HG02763 (cell line): Measurements from ENCODE around the gene CYP4B1.

Experiments used
- ATAC-seq: cut with Tn5 transposase; IDR thresholded peaks from one replicate; pipeline ENCODE4 v1.9.1; 2021; ENCODE audit warnings: mild to moderate bottlenecking, moderate library complexity; ENCODE audit not compliant: unreplicated experiment

The CYP4B1 gene

DNA sequence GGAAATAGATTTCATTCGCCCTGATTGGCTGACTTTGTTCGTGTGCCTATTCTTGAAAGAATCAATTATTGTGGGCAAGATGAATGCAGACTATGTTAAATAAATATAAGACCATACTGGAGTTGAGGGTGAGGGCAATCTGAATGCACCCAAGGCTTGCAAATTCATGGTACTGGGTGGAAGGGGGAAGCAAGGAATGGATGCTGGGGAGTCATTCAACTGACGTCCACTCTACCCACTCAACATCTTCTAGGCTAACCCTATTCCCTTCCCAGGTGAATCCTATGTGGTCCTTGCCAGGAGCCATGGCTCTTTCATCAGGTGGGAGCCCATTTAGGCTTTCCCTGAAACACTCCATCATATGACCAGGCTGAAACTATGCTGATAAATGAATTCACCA, 5.7 kb upstream of the CYP4B1 start:
- no peak for ATAC-seq

DNA sequence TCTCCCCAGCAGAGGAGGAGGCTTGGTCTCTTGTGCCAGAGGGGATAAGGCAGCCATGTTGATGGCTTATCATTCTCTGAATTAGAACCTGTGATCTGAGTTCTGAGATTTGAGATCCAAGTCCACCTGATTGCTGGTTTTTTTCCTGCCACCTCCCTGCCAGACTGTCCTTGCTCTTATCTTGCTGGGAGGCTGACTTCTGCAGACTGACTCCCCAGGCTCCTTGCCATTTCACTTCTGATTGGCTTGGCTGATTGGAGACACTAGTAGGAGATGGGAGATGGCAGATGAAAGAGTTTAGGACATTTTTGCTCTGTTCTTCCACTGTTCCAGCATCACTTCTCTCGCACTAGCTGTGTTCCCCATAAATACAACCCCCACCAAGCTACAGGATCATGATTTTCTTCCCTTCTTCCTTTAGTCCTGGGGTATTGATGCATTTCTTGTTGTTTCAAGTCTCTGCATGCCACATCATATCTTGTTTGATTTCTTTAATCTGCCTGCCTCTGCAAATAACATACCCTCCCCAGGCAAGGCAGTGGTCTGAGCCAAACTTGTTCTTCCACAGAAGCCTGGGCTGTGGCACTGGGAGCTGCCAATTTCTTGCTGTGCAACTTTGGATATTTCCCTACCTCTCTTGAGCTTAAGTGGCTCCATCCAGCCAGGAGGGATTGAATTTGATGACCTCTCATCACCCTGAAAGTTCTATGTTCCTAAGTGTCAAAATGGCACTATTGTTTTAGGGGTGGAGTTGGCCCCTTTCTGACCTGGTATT, 963 bp upstream of the CYP4B1 start:
- no peak for ATAC-seq

DNA sequence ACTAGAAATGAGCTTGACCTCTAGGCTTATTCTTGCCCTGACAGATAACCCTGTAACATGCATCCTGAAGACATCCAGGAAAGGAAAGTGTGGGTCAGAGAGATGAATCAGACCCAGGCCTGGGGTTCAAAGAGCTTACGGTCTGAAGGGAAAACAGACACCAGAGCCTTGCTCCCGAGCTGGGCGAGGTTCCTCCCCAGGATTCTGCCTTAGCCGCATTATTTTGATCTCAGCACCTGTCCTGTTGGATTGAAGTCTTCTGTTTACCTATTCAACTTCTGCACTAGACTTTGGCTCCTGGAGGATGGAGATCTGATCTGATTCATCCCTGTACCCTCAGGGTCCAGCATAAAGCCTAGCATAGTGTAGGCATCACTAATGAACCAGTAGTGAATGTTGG, 1.9 kb downstream of the CYP4B1 start:
- no peak for ATAC-seq

DNA sequence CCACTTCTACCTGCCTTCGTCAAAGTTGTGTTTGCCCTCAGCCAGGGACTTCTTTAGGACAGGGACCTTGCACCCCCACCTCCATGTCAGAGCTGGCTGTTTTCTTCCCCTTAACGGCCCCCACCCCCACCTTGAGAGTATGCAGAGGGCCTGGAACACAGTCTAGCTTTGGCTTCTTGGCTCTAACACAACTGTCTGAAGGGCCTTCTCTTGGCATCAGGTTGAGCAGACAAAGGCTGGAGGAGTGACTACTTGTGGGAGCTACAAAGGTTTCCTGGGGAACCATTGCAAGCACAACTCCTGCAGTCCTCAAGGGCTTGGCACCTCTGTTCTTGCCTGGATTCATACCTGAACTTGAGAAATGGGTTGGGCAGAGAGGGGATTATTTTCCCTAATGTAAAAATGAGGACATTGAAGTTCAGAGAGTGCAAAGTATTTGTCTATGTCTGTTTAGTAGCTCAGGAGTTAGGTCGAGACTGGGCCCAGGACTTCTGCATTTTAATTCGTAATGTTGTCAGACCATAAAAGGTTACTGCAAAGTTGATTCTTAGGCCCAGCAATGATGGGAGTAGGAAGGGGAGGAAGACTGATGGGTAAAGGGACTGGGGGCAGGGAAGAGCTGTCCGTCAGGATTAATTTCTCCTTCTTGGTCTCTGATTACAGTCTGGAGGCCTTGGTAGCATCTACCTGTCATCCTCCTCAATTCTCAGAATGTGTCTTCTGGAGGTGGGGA, 2.6 kb downstream of the CYP4B1 start:
- no peak for ATAC-seq

DNA sequence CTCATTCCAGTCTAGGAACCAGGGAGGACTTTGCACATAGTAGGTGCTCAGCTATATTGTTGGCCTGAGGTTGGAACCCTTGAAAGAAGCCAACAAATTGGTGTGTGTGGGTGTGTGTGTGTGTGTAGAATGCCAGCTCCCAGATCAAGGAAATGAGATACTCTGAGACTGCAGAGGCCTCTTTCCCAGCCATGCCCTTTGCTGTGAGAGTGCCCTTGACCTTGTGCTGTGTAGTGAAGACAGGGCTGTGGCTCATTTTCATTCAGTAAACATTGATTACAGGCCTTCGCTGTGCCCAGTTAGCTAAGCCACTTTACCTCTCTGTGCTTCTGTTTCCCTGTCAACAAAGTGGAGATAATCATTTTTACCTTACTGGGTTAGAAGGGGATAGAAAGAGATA, 3.2 kb downstream of the CYP4B1 start:
- ATAC-seq = no peak

DNA sequence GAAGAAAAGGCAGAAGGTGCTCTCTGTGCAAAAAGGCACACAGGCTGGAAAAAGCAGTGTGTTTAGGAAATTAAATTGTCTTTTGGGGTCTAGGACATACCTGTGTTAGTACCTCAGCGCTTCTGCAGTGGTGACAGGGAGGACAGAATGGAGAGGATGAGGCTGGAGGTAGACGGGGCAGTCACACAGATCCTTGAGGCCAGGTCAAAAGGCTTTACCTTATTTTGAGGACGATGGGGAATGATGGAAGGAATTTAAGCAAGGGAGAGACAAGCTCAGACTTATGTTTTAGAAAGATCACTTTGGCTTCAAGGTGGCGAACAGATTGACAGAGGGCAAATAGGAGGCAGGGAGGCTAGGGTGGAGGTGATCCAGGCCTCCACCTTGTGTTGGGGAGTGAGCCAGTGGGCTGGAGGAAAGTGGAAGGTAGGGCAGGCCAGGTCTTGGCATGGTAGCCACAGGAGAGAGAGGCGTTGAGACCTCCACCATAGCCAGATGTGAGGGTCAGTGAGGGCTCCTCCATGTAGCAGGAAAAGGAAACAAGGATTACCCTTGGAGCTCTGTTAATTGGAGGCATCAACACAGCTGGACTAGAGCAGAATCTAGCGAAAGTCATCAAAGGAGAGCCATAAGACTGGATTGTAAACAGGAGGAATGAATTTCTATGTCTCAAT, 4.2 kb downstream of the CYP4B1 start:
- ATAC-seq = no peak

DNA sequence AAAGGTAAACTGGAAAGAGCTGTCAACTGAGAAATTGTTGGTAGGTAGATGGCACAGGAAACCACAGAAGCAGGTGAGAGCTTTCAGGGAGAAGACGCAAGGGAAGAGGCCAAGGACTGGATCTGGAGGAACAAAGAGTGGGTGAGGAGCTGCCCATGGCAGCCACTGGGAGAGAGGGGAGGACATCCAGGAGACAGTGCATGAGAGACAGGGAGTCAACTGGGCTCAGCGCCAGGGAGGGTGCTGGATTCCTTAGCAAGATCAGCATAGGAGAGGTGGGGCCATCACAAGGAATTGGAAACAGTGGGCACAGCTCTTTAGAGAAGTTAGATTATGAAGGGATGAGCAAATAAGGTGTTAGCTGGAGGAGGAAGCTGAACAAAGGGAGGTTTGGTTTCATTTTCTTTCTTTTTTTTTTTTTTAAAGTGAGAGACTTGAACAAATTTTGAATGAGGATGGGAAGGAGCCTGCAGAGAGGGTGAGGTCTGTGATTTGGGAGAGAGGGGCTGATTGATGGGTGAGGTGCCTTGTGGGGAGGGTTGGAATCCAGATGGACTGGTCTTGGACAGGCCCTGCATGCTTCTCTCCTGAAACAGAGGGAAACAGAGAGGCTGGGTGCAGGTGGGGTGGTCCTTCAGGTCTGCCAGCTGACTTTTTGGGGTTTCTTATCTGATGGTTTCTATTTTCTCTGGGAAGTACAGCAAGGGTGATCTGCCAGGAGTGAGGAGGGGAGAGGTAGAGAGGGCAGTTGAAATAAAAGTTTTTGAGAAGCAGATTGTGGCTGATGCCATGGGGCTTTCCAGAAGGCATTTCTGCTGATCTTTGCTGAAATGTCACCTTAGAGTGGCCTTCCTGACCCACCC, 5.4 kb downstream of the CYP4B1 start:
- ATAC-seq = no peak

DNA sequence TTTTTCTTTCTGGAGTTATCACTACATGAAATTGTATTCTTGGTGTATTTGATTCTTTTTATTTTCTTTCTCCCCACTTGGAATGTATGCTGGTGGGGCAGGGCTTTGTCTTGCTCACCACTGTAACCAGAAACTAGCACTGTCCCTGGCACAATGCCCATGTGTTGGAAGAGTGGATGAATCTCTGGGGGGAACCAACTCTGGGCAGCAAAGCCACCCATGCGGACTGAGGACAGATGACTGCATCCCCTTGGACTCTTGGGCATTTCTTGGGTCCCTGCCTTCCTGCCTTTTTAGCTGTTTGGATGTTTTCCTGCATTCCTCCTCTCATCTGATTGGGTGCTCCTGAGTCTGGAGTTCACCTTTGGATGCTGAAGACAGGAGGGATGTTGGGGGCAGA, 6.1 kb downstream of the CYP4B1 start:
- no peak for ATAC-seq

DNA sequence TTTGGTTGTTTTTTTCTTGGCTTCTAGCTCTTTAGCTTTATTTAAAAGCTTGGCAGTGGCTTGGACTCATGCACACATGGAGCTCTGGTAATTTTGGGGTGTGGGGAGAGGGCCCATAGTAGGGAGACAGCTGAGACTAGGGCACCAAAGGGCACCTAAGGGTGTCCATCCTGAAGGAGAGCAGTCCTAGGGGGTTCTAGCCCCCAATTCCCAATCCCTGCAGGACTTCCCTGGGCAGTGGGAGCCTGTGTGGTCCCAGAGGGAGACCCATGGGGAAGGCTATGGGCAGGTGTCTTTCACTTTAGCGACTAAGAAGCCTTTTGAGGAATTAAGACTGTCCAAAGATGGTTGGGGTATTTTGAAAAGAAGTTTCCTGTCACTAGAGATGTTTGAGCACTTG, 6.9 kb downstream of the CYP4B1 start:
- ATAC-seq = no peak

DNA sequence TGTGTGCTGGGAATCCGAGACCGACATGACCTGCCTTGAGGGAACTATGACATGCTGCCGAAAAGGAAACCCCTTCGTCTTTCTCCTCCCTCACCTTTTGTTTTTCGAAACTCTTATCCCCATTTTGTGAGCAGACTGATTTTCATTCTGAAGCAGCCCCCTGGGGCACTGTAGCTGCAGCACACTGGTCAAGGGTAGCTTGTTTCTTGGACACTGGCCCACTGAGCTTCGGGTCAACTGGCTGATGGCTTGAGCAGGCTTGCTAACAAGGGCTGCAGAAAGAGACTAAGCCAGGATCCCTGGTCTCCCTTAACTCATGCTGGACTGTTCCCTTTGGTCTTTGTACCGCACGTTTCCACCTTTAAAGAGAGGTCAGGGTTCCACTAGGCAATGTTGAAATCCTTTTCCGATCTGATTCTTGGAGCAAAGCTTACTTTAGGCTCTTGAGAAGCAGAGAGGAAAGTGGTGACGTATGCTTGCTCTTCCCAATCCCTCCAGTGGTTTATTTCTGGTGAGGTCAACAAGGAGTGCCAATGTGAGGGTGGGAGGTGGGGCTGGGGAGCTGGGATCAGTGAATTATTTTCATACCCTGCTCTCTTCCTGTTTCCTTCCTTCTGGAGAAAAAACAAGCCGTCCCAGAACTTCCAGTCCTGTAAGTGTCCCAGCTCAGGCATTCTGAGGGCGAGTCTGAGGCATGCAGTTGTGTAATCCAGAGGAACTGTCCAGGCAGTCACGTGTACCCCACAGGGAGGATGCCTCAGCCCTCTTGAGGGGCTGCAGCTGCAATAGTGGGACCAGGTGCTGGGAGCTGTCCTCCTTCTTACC, 7.6 kb downstream of the CYP4B1 start:
- ATAC-seq = no peak

DNA sequence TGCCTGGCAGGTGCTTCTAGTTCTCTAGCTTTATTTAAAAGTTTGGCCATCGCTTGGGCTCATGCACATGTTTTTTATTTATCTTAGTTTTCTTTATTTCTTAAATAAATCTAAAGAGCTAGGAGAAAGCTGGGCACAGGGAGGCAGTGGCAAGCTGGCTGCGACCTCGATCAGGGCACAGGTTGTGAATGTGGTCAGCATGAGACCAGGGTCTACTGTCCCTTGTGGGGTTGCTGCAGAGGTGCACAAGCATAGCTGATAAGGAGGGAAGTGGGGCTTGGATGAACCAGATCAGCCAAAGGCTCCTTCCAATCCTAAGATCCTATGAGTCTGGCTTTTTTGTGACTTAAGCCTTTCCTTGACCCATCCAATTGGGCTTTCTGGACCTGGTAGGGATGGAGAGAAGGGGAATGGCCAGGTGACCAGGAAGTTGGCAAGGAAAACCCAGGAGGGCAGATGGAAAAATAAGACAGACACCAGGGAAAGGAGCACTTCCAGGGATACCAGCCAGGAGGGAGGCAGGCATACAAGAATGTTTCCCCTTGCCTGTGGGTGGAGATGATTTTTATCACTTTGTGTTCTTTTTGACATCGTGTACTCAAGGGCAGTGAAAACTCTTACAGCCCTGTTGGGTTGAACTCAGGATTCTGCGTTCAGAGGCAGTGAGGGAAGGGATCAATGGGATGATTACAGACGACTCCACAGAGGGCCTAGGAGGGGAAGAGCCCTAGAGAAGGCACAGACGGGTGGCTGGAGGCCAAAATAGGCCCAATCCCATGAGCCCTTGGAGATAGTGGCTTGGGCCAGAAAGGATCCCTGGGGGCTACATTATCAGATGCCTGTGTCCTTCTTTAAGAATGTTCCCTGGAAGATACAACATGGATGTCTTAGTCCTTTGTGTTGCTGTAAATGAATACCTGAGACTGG, 8.5 kb downstream of the CYP4B1 start:
- ATAC-seq = no peak

DNA sequence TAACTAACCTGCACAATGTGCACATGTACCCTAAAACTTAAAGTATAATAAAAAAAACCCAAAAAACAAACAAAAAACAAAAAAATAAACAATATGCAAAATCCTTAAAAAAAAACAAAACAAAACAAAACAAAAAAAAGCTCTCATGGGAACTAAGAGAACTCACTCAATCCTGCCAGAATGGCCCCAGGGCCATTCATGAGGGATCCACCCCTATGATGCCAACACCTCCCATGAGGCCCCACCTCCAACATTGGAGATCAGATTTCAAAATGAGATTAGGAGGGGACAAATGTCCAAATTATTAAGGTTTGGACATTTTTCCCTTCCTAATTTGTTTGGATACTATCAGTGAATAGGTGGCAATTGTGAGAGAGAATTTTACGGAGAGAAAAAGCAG, 10.2 kb downstream of the CYP4B1 start:
- ATAC-seq = no peak

DNA sequence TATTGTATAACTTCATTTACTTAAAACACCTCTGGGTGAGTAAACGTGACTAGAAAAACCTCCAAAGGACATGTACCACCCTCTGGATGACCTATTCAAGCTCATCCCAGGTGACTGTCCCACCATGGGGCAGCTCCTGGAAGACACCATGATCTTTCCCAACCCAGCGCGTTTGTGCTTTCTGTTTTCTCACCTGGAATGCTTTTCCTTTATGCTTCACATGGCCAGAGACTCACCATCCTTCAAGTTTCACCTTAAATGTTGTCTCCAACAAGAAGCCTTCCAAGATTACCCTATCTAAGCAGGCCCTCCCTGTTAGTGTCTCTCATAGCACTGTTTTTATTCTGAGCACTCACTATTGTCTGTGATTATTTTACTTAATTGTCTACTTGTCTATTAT, 11.1 kb downstream of the CYP4B1 start:
- no peak for ATAC-seq

DNA sequence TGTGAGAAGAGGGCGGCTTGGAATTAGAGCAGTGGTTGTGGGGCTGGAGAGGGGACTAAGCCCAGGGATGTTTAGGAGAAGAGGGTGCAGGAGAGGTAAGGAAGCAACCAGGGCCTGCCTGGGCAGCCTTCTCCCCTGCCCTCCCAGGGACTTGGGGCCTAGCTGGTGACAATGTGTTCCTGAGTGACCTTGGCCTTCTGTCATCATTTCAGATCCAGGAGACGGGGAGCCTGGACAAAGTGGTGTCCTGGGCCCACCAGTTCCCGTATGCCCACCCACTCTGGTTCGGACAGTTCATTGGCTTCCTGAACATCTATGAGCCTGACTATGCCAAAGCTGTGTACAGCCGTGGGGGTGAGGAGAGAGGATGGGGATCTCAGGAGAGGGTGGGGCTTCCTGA, 11.8 kb downstream of the CYP4B1 start:
- ATAC-seq = no peak

DNA sequence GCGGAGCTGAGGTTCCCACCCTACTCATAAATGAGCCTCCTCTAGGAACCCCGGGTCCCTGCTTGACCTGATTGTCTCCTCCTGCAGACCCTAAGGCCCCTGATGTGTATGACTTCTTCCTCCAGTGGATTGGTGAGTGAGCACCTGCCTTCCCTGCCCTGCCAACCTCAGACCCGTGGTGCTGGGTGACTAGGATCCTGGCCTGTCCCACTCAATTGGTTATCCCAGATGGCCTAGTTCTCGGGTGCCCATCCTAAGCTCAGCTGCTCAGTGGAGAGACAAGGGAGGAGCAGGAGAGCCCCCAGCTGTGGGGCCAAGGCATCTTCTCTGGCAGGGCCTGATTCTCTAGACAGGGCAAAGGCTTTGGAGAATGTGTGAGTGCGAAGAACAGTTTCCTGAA, 12.2 kb downstream of the CYP4B1 start:
- no peak for ATAC-seq

DNA sequence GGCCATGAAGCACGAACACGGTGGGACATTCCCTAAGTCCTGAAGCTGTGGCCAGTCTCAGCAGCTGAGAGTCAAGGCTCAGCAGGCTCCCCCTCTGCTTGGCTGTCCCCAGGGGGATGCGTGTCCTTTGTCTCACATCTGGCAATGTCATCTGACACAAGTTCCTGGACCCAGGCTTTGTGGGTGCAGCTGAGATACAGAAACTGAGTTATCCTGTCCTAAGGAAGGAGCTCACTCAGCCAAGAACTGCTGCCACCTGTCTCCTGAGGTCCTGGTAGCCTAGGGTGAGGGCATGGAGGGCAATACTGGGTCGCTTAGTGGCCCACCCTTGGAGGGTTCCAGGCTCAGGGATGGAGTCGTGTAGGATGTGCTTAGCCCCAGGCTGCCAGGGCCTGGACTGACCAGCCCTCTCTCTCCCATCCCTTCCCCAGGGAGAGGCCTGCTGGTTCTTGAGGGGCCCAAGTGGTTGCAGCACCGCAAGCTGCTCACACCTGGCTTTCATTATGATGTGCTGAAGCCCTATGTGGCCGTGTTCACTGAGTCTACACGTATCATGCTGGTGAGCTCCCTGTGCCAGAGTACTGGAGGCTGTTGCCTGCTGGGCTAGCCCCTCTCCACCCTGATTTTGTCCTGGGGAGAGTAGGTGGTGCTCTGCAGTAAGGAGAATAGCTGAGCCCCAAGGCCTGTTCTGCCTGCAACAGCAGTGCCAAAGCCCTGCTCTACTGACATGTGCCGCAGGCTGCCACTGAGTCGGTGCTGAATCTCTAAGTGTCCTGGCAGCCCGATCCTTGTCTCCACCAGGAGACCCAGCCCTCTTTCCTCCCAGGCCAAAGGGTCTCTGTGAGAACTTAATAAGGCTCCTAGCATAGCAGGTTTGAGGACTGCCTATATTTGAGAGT, 13.5 kb downstream of the CYP4B1 start:
- ATAC-seq = no peak

DNA sequence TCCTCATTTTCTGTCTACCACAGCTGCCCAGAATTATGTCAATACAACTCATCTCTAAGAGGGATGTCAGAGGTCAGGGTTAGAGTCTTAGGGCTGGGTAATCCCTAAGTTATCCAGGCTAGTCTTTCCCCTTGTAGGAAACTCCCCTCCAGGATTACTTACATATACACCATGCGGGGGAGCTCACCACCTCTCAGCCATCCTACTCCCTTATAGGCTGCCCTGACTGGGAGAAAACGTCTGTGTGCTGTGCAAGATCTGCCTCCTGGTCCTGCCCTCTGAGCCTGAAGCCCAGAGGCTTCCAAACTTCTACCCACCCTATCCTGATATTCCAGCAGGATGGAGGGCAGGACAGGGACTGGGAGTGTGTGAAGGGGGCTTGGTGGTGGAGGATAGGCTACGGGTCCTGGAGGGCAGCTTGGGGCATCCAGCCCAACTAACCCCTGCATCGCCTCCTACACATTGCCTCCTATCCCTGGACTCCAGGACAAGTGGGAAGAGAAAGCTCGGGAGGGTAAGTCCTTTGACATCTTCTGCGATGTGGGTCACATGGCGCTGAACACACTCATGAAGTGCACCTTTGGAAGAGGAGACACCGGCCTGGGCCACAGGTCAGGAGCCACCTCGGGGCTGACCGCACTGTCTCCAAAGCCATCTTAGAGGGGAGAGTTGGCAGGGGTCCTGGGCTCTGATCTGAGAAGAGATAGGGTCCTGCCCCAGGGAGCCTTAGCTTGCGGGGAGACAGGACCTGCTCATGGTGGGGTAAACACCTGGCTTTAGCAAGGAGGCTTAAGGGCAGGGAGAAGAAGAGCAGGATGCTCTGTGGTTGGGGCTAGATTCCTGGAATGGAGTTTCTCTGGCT, 14.4 kb downstream of the CYP4B1 start:
- no peak for ATAC-seq
